Activated naive CD4-positive, alpha-beta T cell (primary cell): ENCODE measurements around the gene ZNF780B.
A peak's percentile ranks its signal among the peaks of the same experiment; 100 is the strongest.
"Not testable (repeated sequence)": the region's sequence is repeated elsewhere in the genome, so short reads cannot be mapped to it uniquely, and the experiment has no call there.

Experiments used
- DNase-seq, 4 experiments: peaks; one replicate each; lab custom pipeline; 2025; lab: John Stamatoyannopoulos, UW

Gene ZNF780B

GRCh38 chr19:40055832-40056504 lies at the start of gene ZNF780B:
Gene ZNF780B (minus strand): TSS chr19:40056231. CDS start chr19:40050332, 5,899 bp downstream.
- peak; percentile 32 to 51 (median 38) for DNase-seq

DNA sequence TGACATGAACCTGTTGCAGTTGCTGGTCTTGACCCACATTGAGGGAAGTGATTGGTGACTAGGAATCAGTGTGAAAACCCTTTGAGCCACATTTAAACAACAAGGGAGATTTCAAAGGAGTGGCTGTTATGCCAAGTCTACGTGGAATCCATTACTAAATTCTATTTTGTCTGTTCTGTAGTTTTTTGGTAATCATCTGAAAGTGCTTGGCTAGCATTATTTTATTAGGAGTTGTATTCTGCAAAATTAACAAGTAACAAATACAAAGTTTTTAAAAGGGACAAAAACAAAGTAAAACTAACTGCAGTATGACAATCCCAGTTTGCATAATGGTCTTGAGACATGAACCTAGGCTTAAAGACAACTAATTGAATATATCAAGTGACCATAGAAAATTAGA lies 48.7 kb upstream of the ZNF780B start:
- no peak for DNase-seq

DNA sequence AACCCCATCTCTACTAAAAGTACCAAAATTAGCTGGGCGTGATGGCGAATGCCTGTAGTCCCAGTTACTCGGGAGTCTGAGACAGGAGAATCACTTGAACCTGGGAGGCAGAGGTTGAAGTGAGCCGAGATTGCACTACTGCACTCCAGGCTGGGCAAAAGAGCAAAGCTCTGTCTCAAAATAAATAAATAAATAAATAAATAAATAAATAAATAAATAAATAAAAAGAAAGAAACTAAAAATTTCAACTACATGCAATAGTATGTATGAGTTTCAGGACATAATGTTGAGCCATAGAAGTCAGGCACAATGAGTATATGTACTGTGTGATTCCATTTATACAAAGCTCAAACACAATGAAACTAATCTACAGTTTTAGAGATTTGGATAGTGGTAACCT lies 47.6 kb upstream of the ZNF780B start:
- no peak for DNase-seq

- no peak for DNase-seq
These were observed 45.8 kb upstream of the ZNF780B start for GRCh38 chr19:40101813-40102212.

DNA sequence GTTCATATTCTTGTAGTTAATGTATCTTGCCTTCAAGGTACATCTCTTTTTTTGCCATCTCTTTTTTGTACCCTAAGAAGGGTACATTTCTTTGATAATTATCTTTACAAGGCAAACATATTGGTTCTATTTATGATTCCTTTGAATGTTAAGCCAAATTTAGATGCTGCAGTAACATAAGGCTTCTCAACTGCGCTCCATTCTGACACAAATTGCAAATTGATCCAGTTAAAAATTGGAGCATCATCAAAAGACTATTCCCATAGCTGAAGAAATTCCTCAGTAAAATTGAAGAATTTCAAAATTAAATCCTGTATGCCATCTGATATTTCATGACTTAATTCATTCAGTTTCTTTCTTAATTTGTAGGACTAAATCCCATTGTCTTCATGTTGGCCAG lies 37.4 kb upstream of the ZNF780B start:
- DNase-seq: no peak

- no peak for DNase-seq
These were observed 35.4 kb upstream of the ZNF780B start for GRCh38 chr19:40091205-40092129.

GRCh38 chr19:40090241-40091204 lies 34.5 kb upstream of the ZNF780B start, which contains the start of gene ZNF780A:
Gene ZNF780A (minus strand): TSS chr19:40090943. CDS start chr19:40084753, 6,190 bp downstream.
- peak; percentile 30 to 68 (median 51) for DNase-seq

DNA sequence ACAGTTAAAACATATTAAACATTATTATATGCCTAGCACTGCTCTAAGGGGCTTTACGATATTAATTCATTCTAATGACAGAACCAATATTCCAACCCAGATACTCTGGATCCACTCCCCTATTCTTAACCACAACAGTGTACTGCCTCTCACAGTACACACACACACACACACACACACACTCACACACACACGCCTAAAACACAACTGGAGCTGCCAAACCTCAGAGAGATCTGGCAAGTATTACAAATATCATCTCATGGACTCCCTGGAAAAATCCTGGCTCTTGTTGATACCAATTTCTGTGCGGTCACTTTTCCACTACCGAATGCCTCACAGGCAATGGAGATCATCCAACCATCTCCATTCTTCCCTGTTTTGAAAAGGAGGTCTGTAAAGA lies 33.4 kb upstream of the ZNF780B start:
- DNase-seq: no peak

GRCh38 chr19:40088299-40089047 lies 32.4 kb upstream of the ZNF780B start:
- DNase-seq: no peak

DNA sequence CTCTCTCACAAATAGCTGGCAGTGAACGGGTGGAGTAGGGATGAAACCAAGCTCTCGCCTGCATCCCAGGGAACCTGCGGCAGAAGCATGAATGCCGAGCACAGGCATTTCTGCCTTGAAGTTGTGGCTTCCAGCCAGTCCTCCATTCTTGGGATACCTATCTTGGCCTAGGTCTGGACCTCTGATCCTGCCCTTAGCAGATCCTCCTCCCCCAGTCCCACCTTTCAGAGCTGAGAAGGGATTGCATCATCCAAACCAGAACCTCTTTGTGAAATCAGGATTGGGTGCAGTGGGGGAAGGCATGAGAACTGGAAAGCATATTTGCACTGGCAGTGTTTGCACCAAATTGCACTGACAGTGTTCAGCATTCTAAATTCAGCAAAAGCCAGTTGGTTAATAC lies 28.9 kb upstream of the ZNF780B start:
- no peak for DNase-seq

DNA sequence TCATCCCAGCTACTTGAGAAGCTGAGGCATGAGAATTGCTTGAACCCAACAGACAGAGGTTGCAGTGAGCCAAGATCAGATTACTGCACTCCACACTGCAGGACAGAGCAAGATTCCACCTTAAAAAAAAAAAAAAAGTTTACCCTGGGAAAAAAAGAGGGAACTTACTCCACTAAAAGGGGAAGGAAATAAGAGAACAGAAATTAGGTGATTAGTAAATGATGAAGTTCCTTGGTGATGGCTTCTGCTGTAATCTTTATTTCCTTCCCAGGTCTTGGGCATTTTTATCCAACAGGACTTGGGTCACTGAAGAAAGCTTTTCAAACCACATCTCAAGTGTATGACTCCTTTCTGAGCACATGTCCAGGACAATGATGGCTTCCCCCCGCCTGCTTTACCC lies 25.4 kb upstream of the ZNF780B start:
- no peak for DNase-seq

GRCh38 chr19:40080289-40080688 lies 24.3 kb upstream of the ZNF780B start:
- no peak for DNase-seq

DNA sequence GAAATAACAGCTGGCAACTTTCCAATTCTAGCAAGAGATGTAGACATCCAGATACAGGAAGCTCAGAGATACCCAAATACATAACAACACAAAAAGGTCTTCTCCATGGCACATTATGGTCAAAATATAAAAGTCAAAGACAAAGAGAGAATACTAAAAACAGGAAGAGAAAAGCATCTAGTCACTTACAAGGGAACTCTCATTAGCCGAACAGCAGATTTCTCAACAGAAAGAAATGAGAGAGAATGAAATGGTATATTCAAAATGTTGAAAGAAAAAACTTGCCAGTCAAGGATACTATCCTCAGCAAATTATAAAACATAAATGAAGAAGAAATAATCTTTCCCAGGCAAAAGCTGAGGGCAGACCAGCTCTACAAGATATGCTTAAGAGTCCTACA lies 22.3 kb upstream of the ZNF780B start:
- DNase-seq: no peak

- no peak for DNase-seq
These were observed 14.0 kb upstream of the ZNF780B start for GRCh38 chr19:40070058-40070457.

DNA sequence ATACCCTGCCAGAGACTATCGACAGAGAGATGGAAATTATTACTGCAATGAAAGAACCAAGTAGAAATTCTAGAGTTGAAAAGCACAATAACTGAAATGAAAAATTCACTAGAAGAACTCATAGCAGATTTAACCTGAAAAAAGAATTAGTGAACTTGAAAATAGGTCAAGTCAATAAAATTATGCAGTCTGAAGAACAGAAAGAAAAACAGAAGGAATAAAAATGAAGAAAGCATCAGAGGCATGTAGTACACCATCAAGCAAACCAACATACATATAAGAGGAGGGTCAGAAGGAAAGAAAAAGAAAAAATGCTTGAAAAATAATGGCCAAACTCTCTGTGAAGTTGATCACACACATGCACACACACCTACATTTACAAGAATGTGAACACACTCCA lies 3.6 kb upstream of the ZNF780B start:
- DNase-seq: no peak

DNA sequence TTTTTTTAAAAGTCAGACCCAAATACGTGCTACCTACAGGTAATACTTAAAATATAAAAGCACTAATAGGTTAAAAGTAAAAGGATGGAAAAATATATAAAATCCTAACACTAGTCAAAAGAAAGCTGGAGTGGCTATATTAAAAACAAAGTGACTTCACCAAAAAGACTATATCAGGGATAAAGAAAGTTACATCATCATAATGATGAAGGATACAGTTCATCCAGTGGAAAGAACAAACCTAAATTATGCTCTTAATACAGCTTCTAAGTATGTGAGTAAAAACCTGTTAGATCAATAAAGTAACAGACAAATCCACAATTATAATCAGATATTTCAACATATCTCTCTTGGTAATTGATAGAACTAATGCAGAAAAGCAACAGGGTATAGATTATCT lies 1.1 kb upstream of the ZNF780B start:
- DNase-seq: no peak

GRCh38 chr19:40056505-40056904 lies 474 bp upstream of the ZNF780B start:
- no peak for DNase-seq

DNA sequence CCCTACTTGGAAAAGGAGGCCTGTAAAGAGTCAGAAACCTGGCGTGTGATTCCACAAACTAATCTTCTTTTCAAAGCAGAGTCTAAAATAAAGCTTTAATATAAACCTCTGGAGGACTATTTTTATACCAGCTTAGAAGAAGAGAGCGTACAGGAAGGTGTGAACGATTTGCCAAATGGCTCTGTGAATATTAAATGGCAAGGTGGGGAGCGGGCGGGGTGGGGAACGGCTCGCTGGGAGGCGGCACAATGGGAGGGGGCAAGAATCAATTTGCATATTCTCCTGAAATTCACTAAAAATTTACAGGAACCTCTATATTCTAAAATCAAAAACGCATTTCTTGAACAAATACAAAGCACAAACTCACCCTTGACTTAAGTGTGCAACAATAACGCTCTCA lies 982 bp downstream of the ZNF780B start:
- no peak for DNase-seq

DNA sequence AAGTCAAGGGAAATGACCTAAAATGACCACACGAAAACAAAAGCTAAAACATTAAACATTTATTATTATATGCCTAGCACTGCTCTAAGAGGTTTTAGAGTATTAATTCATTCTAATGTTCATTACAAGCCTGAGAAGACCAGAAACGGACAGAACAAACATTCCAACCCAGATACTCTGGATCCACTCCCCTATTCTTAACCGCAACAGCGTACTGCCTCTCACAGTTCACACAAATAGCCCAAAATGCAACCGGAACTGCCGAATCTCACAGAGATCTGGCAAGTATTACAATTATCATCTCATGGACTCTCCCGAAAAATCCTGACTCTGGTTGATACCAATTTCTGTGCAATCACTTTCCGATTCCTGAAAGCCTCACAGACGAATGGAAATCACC lies 1.4 kb downstream of the ZNF780B start:
- DNase-seq: no peak

DNA sequence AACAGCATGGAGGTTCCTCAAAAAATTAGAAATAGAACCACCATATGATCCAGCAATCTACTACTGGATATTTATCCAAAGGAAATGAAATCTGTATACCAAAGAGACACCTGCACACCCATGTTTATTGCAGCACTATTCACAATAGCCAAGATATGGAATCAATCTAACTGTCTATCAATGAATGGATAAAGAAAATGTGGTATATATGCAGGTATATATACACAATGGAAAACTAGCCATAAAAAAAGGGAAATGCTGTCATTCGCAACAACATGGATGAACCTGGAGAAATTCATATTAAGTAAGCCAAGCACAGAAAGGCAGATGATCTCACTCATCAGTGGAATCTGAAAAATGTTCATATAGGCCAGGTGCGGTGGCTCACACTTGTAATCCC lies 2.5 kb downstream of the ZNF780B start:
- no peak for DNase-seq

- not testable (repeated sequence) for DNase-seq
These were observed 14.3 kb downstream of the ZNF780B start for GRCh38 chr19:40041718-40042117.
